ENCODE data around the gene PPP1R27. TPM values are rescaled to one million over a fixed set of nuclear protein-coding genes. Genes with fewer than 3 reads are reported as not detected.

Gene PPP1R27
- total and polyA plus RNA-seq, 9 of the 15 experiments (the other 6 are each of a cell fraction or from before 2014, with no cell fraction given), result 0.29 to 6.9 (median 1.5) TPM; not detected in 2

GRCh38 chr17:81859906-81860755, 25.3 kb upstream of the PPP1R27 start, which contains the start of gene P4HB (continued):
- TF ChIP-seq NELFE (IDR thresholded peaks at IDR 0.05; ENCODE audit: insufficient read depth, insufficient read length), result peak; percentile 40
- peak; percentile 86; the same call in 1 of the 2 replicates for TF ChIP-seq CBX1 (IDR thresholded peaks at IDR 0.05; ENCODE audit: low read depth)
- TF ChIP-seq NR4A1 (CRISPR knock-in tag; IDR thresholded peaks at IDR 0.05), result no peak
- TF ChIP-seq NR4A1 (tag; IDR thresholded peaks at IDR 0.05), result no peak
- TF ChIP-seq, protein P1, sequence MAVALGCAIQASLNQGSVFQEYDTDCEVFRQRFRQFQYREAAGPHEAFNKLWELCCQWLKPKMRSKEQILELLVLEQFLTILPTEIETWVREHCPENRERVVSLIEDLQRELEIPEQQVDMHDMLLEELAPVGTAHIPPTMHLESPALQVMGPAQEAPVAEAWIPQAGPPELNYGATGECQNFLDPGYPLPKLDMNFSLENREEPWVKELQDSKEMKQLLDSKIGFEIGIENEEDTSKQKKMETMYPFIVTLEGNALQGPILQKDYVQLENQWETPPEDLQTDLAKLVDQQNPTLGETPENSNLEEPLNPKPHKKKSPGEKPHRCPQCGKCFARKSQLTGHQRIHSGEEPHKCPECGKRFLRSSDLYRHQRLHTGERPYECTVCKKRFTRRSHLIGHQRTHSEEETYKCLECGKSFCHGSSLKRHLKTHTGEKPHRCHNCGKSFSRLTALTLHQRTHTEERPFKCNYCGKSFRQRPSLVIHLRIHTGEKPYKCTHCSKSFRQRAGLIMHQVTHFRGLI (CRISPR knock-in tag; IDR thresholded peaks at IDR 0.05), result no peak
- no peak for TF ChIP-seq TBL1XR1 (IDR thresholded peaks at IDR 0.05; ENCODE audit: low read length in 2 of 2)
- no peak for TF ChIP-seq THRAP3 (IDR thresholded peaks at IDR 0.05; ENCODE audit: borderline replicate concordance)
- no peak for TF ChIP-seq ZNF274 (IDR thresholded peaks at IDR 0.05; ENCODE audit: borderline replicate concordance, low read depth, low read length)
- TF ChIP-seq MCM2 (IDR thresholded peaks at IDR 0.05; ENCODE audit: low read depth), result no peak
- no peak for TF ChIP-seq NFE2L1 (tag; IDR thresholded peaks at IDR 0.05; ENCODE audit: borderline replicate concordance, low read depth)
- TF ChIP-seq ZBTB17 (CRISPR knock-in tag; IDR thresholded peaks at IDR 0.05), result no peak
- no peak; the same call in 1 of the 2 replicates for TF ChIP-seq LEF1 (IDR thresholded peaks at IDR 0.05)
- no peak for TF ChIP-seq FOXA3 (CRISPR knock-in tag; conservative IDR thresholded peaks at IDR 0.05 in 1 of 2, IDR thresholded peaks at IDR 0.05 in 1 of 2)
- TF ChIP-seq XRCC5 (IDR thresholded peaks at IDR 0.05; ENCODE audit: low read depth, low read length), result no peak
- peak in 1 of 2 experiments; percentile 18; a peak in 1 of 4 replicates for TF ChIP-seq HDAC1 (IDR thresholded peaks at IDR 0.05)
- TF ChIP-seq ARID1B (IDR thresholded peaks at IDR 0.05), result no peak
- no peak for TF ChIP-seq GABPB1 (CRISPR knock-in tag; IDR thresholded peaks at IDR 0.05)
- no peak for TF ChIP-seq CREBBP (IDR thresholded peaks at IDR 0.05; ENCODE audit: low read depth, low read length)
- TF ChIP-seq, protein P2, sequence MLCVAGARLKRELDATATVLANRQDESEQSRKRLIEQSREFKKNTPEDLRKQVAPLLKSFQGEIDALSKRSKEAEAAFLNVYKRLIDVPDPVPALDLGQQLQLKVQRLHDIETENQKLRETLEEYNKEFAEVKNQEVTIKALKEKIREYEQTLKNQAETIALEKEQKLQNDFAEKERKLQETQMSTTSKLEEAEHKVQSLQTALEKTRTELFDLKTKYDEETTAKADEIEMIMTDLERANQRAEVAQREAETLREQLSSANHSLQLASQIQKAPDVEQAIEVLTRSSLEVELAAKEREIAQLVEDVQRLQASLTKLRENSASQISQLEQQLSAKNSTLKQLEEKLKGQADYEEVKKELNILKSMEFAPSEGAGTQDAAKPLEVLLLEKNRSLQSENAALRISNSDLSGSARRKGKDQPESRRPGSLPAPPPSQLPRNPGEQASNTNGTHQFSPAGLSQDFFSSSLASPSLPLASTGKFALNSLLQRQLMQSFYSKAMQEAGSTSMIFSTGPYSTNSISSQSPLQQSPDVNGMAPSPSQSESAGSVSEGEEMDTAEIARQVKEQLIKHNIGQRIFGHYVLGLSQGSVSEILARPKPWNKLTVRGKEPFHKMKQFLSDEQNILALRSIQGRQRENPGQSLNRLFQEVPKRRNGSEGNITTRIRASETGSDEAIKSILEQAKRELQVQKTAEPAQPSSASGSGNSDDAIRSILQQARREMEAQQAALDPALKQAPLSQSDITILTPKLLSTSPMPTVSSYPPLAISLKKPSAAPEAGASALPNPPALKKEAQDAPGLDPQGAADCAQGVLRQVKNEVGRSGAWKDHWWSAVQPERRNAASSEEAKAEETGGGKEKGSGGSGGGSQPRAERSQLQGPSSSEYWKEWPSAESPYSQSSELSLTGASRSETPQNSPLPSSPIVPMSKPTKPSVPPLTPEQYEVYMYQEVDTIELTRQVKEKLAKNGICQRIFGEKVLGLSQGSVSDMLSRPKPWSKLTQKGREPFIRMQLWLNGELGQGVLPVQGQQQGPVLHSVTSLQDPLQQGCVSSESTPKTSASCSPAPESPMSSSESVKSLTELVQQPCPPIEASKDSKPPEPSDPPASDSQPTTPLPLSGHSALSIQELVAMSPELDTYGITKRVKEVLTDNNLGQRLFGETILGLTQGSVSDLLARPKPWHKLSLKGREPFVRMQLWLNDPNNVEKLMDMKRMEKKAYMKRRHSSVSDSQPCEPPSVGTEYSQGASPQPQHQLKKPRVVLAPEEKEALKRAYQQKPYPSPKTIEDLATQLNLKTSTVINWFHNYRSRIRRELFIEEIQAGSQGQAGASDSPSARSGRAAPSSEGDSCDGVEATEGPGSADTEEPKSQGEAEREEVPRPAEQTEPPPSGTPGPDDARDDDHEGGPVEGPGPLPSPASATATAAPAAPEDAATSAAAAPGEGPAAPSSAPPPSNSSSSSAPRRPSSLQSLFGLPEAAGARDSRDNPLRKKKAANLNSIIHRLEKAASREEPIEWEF (CRISPR knock-in tag; IDR thresholded peaks at IDR 0.05), result no peak
- no peak for TF ChIP-seq FOXM1 (IDR thresholded peaks at IDR 0.05; ENCODE audit: low read depth)
- TF ChIP-seq FOXM1 (CRISPR knock-in tag; IDR thresholded peaks at IDR 0.05; ENCODE audit: low read depth), result peak; percentile 67; the same call in 1 of the 2 replicates
- TF ChIP-seq RB1 (IDR thresholded peaks at IDR 0.05; ENCODE audit: low read depth), result peak; percentile 96
